A549 (cell line): ENCODE measurements around the gene GPAM. TPM values are rescaled to one million over a fixed set of nuclear protein-coding genes. Genes with fewer than 3 reads are reported as not detected.
"Not testable (repeated sequence)": the region's sequence is repeated elsewhere in the genome, so short reads cannot be mapped to it uniquely, and the experiment has no call there.

Experiments used
- ATAC-seq, 2 experiments: fragments of 200-7000 bp in 1 of 2; fragments of >200 bp in 1 of 2; cut with Nextera tagmentation in 1 of 2; cut with Tn5 transposase in 1 of 2; 3 replicates each; pipeline versions ENCODE4 v1.8.0 to v1.9.1; 2018 to 2020; ENCODE audit warnings: mild to moderate bottlenecking in 1 of 2, moderate library complexity in 1 of 2
- CTCF ChIA-PET: fragments of 300-600 bp; sonication (Branson Sonifier 250); formaldehyde crosslinking; extraction: SDS; loops from one replicate; lab custom pipeline; 2021; ENCODE audit warnings: antibody characterized with exemption, inconsistent platforms; lab: Yijun Ruan, JAX
- POLR2A ChIA-PET: fragments of 350-600 bp; formaldehyde crosslinking; extraction: SDS; loops from one replicate; lab custom pipeline; 2021; ENCODE audit warnings: antibody characterized with exemption, inconsistent platforms; lab: Yijun Ruan, JAX
- DNase-seq, 2 experiments: peaks; one replicate each; pipeline versions ENCODE4 v3.0.0 to v3.0.0-alpha.2; 2011 to 2016; ENCODE audit warnings: low read depth in 1 of 2, low spot score in 1 of 2
- FAIRE-seq: peaks from 2 replicates; lab custom pipeline; 2011; peaks lifted over from hg19 to GRCh38; lab: Jason Lieb, UNC
- H3K27ac ChIP-seq, 2 experiments: fragments of >200 bp; sonication (Bioruptor Twin); formaldehyde crosslinking; 3 replicates each; pipeline ENCODE4 v1.5.1; 2016 to 2017
- H3K4me1 ChIP-seq: fragments of >200 bp; sonication (Bioruptor Twin); formaldehyde crosslinking; 3 replicates; pipeline ENCODE4 v1.6.1; 2016
- H3K4me2 ChIP-seq: fragments of >200 bp; sonication (Bioruptor Twin); formaldehyde crosslinking; 3 replicates; pipeline ENCODE4 v1.6.1; 2016
- H3K4me3 ChIP-seq: fragments of >200 bp; sonication (Bioruptor Twin); formaldehyde crosslinking; 3 replicates; pipeline ENCODE4 v1.5.1; 2016
- H3K9me3 ChIP-seq: fragments of >200 bp; sonication (Bioruptor Twin); formaldehyde crosslinking; 3 replicates; pipeline ENCODE4 v1.6.1; 2016
- CHD4 ChIP-seq: fragments of 200-600 bp; sonication (generic); IDR thresholded peaks from 2 replicates; pipeline ENCODE4 v1.6.1; 2016; ENCODE audit warnings: antibody characterized with exemption, mild to moderate bottlenecking, borderline replicate concordance
- FOSL2 ChIP-seq, 2 experiments: fragments of 450-650 bp in 1 of 2; fragments of >200 bp in 1 of 2; sonication (Bioruptor Twin) in 1 of 2; formaldehyde crosslinking; IDR thresholded peaks; 2 replicates each; pipeline versions ENCODE4 v1.5.0 to v1.6.1; 2016 to 2020; ENCODE audit warnings: mild to moderate bottlenecking in 1 of 2, moderate library complexity in 1 of 2
- HDAC2 ChIP-seq: fragments of 200-600 bp; sonication (generic); IDR thresholded peaks from 2 replicates; pipeline ENCODE4 v1.6.1; 2016
- HEYL ChIP-seq: fragments of 250-450 bp; sonication (Bioruptor Pico); IDR thresholded peaks from 2 replicates; pipeline ENCODE4 v1.8.0; 2021; ENCODE audit warnings: mild to moderate bottlenecking, moderate library complexity
- HOXB5 ChIP-seq: fragments of 250-450 bp; sonication (Bioruptor Pico); IDR thresholded peaks from 2 replicates; pipeline ENCODE4 v1.5.0; 2020; ENCODE audit warnings: mild to moderate bottlenecking, moderate library complexity
- NR3C1 ChIP-seq: fragments of >200 bp; sonication (Bioruptor Twin); formaldehyde crosslinking; IDR thresholded peaks from 3 replicates; pipeline ENCODE4 v1.6.1; 2017
- RARB ChIP-seq: fragments of 250-450 bp; sonication (Bioruptor Pico); IDR thresholded peaks from 2 replicates; pipeline ENCODE4 v1.8.0; 2021; ENCODE audit warnings: mild to moderate bottlenecking, moderate library complexity
- REST ChIP-seq: fragments of 200-600 bp; sonication (generic); IDR thresholded peaks from 2 replicates; pipeline ENCODE4 v1.6.1; 2016; ENCODE audit warnings: antibody characterized with exemption, mild to moderate bottlenecking, moderate library complexity
- RFX5 ChIP-seq: fragments of 450-650 bp; IDR thresholded peaks from 2 replicates; pipeline ENCODE4 v1.7.1; 2014; ENCODE audit warnings: antibody characterized with exemption, mild to moderate bottlenecking, moderate library complexity
- RNF2 ChIP-seq: fragments of 200-600 bp; sonication (generic); IDR thresholded peaks from 2 replicates; pipeline ENCODE4 v1.6.1; 2016; ENCODE audit warnings: low read depth, mild to moderate bottlenecking, antibody characterized with exemption, moderate library complexity, borderline replicate concordance
- SREBF2 ChIP-seq: fragments of 450-650 bp; IDR thresholded peaks from 2 replicates; pipeline ENCODE4 v1.6.1; 2014; ENCODE audit warnings: mild to moderate bottlenecking, moderate library complexity
- TP53 ChIP-seq: fragments of 250-450 bp; sonication (Bioruptor Pico); IDR thresholded peaks from 2 replicates; pipeline ENCODE4 v1.5.0; 2021; ENCODE audit warnings: mild to moderate bottlenecking, moderate library complexity
- whole genome bisulfite sequencing: methylation state at CpG from one replicate; pipeline ENCODE4 v1.1.6; 2017; ENCODE audit errors: missing lambda C conversion rate; 5-methylcytosine and 5-hydroxymethylcytosine counted together
- polyA plus RNA-seq, 4 experiments: library from polyadenylated mRNA; depleted of rRNA in 3 of 4; stranded (reverse); fragments of >200 nt; fragmentation: RNase III in 1 of 4; extraction: RNeasy Plus Mini Kit Qiagen cat#74134 plus additional on column Dnase treatment in 1 of 4; gene quantifications; 2 replicates in 3 of 4; 3 replicates in 1 of 4; pipeline ENCODE4 v1.2.3, GENCODE V29; 2011 to 2017
- TF ChIP-seq, protein P1 (sequence below): fragments of >200 bp; sonication (Bioruptor Twin); formaldehyde crosslinking; IDR thresholded peaks from 3 replicates; pipeline ENCODE4 v1.6.1; 2016
- TF ChIP-seq, protein P2 (sequence below): fragments of 150-350 bp; IDR thresholded peaks from 2 replicates; pipeline ENCODE4 v1.6.1; 2014; ENCODE audit warnings: low read depth, mild to moderate bottlenecking, low read length
- TF ChIP-seq, protein P3 (sequence below): IDR thresholded peaks from 2 replicates; pipeline ENCODE4 v1.6.1; 2012
- TF ChIP-seq, protein P4 (sequence below): fragments of 250-450 bp; sonication (Bioruptor Pico); IDR thresholded peaks from 2 replicates; pipeline ENCODE4 v1.5.0; 2021; ENCODE audit warnings: mild to moderate bottlenecking, moderate library complexity, borderline replicate concordance

Gene GPAM
- polyA plus RNA-seq, 2 of the 4 experiments (the other 2 are of a cell fraction) = 5.7 to 13.3 TPM

DNA sequence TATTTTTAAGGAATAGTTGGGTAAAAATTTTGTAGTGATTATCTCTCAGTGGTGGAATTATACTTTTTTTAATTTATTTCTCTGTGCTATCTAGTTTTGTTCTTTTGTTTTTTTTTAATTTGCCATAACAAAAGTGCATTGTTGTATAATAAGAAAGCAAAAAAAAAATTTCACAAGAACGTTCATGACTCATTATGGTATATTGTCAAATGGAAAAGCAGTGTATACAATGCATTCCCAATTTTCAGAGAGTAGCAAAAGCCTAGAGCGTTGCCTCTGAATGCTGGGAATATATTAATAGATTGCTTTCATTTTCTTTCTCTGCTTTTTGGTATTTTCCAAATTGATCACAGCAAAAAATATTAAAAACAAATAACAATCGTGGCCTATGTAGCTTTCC lies 46.3 kb upstream of the GPAM start (continued):
- no peak for TF ChIP-seq HEYL (CRISPR knock-in tag)
- TF ChIP-seq HOXB5 = no peak
- no peak for TF ChIP-seq HDAC2
- TF ChIP-seq RFX5 = no peak
- TF ChIP-seq TP53 = no peak
- TF ChIP-seq, protein P1, sequence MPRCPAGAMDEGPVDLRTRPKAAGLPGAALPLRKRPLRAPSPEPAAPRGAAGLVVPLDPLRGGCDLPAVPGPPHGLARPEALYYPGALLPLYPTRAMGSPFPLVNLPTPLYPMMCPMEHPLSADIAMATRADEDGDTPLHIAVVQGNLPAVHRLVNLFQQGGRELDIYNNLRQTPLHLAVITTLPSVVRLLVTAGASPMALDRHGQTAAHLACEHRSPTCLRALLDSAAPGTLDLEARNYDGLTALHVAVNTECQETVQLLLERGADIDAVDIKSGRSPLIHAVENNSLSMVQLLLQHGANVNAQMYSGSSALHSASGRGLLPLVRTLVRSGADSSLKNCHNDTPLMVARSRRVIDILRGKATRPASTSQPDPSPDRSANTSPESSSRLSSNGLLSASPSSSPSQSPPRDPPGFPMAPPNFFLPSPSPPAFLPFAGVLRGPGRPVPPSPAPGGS = no peak

GRCh38 chr10:112229096-112229495 lies 45.5 kb upstream of the GPAM start:
- Histone ChIP-seq H3K4me2 (no peak overlapping the region), H3K27ac (no peak overlapping the region), H3K4me3 (no peak overlapping the region), H3K4me1 (no peaks in the 10 kb centered on the region), H3K9me3 (no peaks in the 10 kb centered on the region)
- ChIA-PET POLR2A (no interaction called here), CTCF (no interaction called here)
- WGBS = 79% methylated on average over 2 of the region's 2 CpGs
- ATAC-seq = no peak
- no peak for DNase-seq
- TF ChIP-seq, protein P2, sequence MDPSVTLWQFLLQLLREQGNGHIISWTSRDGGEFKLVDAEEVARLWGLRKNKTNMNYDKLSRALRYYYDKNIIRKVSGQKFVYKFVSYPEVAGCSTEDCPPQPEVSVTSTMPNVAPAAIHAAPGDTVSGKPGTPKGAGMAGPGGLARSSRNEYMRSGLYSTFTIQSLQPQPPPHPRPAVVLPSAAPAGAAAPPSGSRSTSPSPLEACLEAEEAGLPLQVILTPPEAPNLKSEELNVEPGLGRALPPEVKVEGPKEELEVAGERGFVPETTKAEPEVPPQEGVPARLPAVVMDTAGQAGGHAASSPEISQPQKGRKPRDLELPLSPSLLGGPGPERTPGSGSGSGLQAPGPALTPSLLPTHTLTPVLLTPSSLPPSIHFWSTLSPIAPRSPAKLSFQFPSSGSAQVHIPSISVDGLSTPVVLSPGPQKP = no peak
- TF ChIP-seq RNF2 (no peak), NR3C1 (no peak), RARB (no peak), SREBF2 (no peak), TP53 (no peak), CHD4 (no peak), FOSL2 (IDR thresholded peaks at IDR 0.05) (no peak), FOSL2 (CRISPR knock-in tag; IDR thresholded peaks at IDR 0.05) (no peak)
- TF ChIP-seq, protein P3, sequence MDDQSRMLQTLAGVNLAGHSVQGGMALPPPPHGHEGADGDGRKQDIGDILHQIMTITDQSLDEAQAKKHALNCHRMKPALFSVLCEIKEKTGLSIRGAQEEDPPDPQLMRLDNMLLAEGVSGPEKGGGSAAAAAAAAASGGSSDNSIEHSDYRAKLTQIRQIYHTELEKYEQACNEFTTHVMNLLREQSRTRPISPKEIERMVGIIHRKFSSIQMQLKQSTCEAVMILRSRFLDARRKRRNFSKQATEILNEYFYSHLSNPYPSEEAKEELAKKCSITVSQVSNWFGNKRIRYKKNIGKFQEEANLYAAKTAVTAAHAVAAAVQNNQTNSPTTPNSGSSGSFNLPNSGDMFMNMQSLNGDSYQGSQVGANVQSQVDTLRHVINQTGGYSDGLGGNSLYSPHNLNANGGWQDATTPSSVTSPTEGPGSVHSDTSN = no peak
- TF ChIP-seq, protein P4, sequence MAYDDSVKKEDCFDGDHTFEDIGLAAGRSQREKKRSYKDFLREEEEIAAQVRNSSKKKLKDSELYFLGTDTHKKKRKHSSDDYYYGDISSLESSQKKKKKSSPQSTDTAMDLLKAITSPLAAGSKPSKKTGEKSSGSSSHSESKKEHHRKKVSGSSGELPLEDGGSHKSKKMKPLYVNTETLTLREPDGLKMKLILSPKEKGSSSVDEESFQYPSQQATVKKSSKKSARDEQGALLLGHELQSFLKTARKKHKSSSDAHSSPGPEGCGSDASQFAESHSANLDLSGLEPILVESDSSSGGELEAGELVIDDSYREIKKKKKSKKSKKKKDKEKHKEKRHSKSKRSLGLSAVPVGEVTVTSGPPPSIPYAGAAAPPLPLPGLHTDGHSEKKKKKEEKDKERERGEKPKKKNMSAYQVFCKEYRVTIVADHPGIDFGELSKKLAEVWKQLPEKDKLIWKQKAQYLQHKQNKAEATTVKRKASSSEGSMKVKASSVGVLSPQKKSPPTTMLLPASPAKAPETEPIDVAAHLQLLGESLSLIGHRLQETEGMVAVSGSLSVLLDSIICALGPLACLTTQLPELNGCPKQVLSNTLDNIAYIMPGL (CRISPR knock-in tag) = no peak
- FAIRE-seq = no peak

GRCh38 chr10:112228366-112229088 lies 45.0 kb upstream of the GPAM start:
- not testable (repeated sequence) for H3K4me2 ChIP-seq
- peak; percentile 46; the same call in 1 of the 2 replicates for TF ChIP-seq REST
- TF ChIP-seq, all 56 proteins: peak for 1; not testable (repeated sequence) for 55
- 8% methylated on average over 3 of the region's 3 CpGs for WGBS
- CTCF ChIA-PET, DNase-seq, H3K4me1 ChIP-seq, FAIRE-seq, ATAC-seq, POLR2A ChIA-PET, H3K9me3 ChIP-seq, H3K4me3 ChIP-seq, H3K27ac ChIP-seq: not testable (repeated sequence)
